HL-60 (cell line): ENCODE results near the gene KCNA3.

Experiments
- GABPA ChIP-seq: IDR thresholded peaks from 2 replicates; pipeline ENCODE4 v1.6.1; 2012; ENCODE audit warnings: low read depth
- POLR2AphosphoS5 ChIP-seq: IDR thresholded peaks from 2 replicates; pipeline ENCODE4 v1.6.1; 2012; ENCODE audit warnings: low read depth
- SPI1 ChIP-seq: IDR thresholded peaks from 2 replicates; pipeline ENCODE4 v1.6.1; 2012; ENCODE audit warnings: low read depth, mild to moderate bottlenecking, borderline replicate concordance
- TF ChIP-seq, protein P1 (sequence below): IDR thresholded peaks from one replicate; pipeline ENCODE4 v1.5.1; 2011; ENCODE audit warnings: low read length, control low read depth, inconsistent platforms; ENCODE audit not compliant: insufficient read depth
- TF ChIP-seq, protein P2 (sequence below): IDR thresholded peaks from 2 replicates; pipeline ENCODE4 v1.6.1; 2012; ENCODE audit warnings: low read depth; ENCODE audit not compliant: insufficient replicate concordance

DNA sequence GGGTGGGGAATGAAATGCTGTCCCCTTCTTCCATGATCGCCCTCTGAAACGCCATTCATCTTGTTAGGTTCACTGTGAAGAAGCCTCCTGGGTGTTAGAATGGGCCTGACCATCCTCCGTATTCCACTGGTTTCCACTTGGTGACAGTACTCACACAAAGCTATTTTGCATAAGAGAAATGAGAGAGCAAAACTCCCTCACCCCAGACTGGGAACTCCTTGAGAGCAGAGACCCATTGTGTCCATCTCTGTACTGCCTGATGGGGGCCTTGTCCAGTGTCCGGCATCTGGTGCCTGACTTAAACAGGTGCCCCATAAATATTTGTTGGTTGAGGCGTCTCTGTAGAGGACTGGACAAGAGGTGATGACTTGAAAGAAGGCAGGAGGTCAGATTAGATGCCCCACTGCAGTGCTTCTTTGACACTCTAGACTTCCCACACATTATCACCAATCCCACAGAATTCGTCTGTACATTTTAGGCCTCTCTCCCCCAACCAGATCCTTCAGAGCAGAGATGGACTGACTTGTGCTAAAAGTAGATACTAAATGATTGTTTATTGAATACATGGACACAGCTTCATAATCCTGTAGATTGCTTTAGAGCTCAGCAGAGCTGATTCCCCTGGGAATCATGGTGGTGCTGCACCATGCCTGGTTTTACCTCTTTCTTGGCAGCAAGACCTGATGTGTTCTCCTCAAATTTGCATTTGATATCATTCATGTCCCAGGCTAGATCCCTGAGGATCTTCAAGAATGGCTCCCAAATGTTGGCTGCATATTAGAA, 46.2 kb downstream of the KCNA3 start:
- TF ChIP-seq, protein P1, sequence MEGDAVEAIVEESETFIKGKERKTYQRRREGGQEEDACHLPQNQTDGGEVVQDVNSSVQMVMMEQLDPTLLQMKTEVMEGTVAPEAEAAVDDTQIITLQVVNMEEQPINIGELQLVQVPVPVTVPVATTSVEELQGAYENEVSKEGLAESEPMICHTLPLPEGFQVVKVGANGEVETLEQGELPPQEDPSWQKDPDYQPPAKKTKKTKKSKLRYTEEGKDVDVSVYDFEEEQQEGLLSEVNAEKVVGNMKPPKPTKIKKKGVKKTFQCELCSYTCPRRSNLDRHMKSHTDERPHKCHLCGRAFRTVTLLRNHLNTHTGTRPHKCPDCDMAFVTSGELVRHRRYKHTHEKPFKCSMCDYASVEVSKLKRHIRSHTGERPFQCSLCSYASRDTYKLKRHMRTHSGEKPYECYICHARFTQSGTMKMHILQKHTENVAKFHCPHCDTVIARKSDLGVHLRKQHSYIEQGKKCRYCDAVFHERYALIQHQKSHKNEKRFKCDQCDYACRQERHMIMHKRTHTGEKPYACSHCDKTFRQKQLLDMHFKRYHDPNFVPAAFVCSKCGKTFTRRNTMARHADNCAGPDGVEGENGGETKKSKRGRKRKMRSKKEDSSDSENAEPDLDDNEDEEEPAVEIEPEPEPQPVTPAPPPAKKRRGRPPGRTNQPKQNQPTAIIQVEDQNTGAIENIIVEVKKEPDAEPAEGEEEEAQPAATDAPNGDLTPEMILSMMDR = no peak
- TF ChIP-seq SPI1 (no peak), GABPA (no peak), POLR2AphosphoS5 (no peak)
- TF ChIP-seq, protein P2, sequence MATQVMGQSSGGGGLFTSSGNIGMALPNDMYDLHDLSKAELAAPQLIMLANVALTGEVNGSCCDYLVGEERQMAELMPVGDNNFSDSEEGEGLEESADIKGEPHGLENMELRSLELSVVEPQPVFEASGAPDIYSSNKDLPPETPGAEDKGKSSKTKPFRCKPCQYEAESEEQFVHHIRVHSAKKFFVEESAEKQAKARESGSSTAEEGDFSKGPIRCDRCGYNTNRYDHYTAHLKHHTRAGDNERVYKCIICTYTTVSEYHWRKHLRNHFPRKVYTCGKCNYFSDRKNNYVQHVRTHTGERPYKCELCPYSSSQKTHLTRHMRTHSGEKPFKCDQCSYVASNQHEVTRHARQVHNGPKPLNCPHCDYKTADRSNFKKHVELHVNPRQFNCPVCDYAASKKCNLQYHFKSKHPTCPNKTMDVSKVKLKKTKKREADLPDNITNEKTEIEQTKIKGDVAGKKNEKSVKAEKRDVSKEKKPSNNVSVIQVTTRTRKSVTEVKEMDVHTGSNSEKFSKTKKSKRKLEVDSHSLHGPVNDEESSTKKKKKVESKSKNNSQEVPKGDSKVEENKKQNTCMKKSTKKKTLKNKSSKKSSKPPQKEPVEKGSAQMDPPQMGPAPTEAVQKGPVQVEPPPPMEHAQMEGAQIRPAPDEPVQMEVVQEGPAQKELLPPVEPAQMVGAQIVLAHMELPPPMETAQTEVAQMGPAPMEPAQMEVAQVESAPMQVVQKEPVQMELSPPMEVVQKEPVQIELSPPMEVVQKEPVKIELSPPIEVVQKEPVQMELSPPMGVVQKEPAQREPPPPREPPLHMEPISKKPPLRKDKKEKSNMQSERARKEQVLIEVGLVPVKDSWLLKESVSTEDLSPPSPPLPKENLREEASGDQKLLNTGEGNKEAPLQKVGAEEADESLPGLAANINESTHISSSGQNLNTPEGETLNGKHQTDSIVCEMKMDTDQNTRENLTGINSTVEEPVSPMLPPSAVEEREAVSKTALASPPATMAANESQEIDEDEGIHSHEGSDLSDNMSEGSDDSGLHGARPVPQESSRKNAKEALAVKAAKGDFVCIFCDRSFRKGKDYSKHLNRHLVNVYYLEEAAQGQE = no peak
